ENCODE measurements around the gene FRMD4B.

GRCh38 chr3:69413551-69414207, 27.8 kb upstream of the FRMD4B start:
- TF ChIP-seq SPI1 (IDR thresholded peaks at IDR 0.05; ENCODE audit: low read depth, low read length), result no peak
- no peak for TF ChIP-seq POU2F2 (IDR thresholded peaks at IDR 0.05; ENCODE audit: low read depth, low read length)
- TF ChIP-seq POLR2A (IDR thresholded peaks at IDR 0.05; ENCODE audit: low read depth, low read length), result no peak
- no peak for TF ChIP-seq TAF1 (IDR thresholded peaks at IDR 0.05; ENCODE audit: low read depth, low read length)
- TF ChIP-seq POLR2AphosphoS5 (IDR thresholded peaks at IDR 0.05; ENCODE audit: low read depth, low read length), result no peak
